Skin epidermis (tissue), 12 donors: ENCODE data around the gene PTPRT.

ENCODE experiments used
- H3K27ac ChIP-seq, 21 experiments: fragments of 200-600 bp; sonication (generic) in 11 of 21; one replicate each; pipeline ENCODE4 v1.5.0; 2020; ENCODE audit warnings: mild to moderate bottlenecking in 3 of 21, inconsistent platforms in 2 of 21, moderate library complexity in 2 of 21
- H3K4me3 ChIP-seq, 7 experiments: fragments of 200-600 bp; sonication (generic) in 2 of 7; one replicate each; pipeline ENCODE4 v1.5.0; 2020; ENCODE audit warnings: inconsistent platforms in 2 of 7, mild to moderate bottlenecking in 2 of 7, moderate library complexity in 1 of 7

PTPRT gene

DNA sequence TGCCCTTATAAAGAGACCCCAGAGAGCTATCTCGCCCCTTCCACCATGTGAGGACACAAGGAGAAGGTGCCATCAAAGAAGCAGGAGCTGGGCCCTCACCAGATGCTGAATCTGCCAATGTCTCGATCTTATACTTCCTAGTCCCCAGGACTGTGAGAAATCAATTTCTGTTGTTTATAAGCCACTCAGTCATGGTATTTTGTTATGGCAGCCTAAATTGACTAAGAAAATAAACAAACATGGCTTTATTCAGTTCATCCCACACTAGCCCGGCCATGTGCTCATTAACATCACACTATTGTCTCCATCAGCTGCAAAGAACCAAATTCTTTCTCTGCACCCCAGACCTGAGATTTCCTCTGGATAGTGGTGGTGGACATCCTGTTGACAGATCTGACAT lies 302.4 kb downstream of the PTPRT start:
- H3K27ac ChIP-seq: no peak overlapping the region
- no peak overlapping the region for H3K4me3 ChIP-seq

DNA sequence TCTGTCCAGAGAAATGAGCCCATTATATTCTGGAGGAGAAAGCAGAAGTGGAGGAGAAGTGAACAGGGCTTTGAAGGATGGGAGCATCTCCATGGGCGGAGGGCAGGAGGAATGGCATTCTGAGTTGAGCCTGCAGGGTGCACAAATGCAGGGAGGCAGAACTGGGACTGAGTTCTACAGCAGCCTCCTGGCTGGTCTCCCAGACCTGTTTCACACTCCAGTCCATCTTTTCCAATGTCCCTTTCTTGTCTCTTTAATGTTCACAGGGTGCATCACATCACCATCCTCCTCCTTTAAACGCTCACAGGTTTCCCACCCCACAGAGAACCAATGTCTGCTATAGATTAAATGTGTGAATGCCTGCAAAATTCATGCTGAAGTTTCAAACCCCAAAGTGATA lies 302.9 kb downstream of the PTPRT start:
- H3K27ac ChIP-seq: no peak overlapping the region
- no peak overlapping the region for H3K4me3 ChIP-seq

DNA sequence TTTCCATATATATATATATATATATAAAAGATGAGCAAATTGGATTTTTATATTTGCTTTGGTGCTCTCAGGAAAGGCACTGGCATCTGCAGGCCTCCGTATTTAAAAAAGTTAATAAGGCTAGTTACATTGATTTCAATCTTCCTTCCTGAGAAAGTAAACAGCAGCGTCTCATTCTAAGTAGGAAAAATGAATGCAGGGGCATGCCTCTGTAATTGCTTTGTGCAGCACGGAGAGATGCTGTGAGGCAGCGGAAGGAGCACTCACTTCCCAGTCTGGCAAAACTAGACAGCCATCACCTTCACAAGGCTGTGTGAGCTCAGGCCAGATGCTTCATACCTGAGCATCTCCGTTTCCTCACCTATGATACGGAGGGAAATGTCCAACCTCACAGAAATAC lies 303.7 kb downstream of the PTPRT start:
- H3K4me3 ChIP-seq: no peak overlapping the region
- H3K27ac ChIP-seq: no peak overlapping the region

DNA sequence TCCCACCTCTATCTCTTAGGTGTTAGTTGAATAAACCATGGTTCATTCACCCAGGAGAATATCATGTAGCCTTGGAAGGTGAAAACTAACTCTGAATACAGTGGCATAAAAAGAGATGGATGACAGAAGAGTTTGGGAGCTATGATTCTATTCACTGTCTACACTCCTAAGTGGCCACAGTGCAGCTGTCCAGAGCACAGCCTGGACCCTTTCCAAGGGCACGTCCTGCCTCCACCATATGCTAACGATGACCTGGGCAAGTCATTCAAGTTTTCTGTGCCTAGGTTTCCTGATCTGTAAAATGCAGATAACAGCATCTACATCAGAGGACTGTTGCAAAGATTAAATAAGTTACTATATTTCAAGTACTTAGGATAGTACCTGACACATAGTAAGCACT lies 314.1 kb downstream of the PTPRT start:
- Histone ChIP-seq H3K27ac (no peak overlapping the region), H3K4me3 (no peak overlapping the region)

DNA sequence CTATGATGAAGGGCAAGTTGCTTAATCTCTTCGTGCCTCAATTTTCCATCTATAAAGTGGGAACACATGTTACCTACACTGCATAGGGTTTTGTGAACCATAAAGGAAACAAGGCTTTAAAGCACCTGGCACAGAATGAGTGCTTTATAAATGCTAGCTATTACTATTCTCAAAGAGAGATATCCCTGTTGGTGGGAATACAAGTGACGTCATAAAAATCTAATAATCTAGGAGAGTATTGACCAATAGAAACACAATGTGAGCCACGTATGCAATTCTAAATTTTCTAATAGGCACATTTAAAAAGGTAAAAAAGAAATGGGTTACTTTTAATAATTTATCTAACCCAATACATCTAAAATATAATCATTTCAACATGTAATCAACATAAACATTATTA lies 316.4 kb downstream of the PTPRT start:
- Histone ChIP-seq H3K27ac (no peak overlapping the region), H3K4me3 (no peak overlapping the region)

DNA sequence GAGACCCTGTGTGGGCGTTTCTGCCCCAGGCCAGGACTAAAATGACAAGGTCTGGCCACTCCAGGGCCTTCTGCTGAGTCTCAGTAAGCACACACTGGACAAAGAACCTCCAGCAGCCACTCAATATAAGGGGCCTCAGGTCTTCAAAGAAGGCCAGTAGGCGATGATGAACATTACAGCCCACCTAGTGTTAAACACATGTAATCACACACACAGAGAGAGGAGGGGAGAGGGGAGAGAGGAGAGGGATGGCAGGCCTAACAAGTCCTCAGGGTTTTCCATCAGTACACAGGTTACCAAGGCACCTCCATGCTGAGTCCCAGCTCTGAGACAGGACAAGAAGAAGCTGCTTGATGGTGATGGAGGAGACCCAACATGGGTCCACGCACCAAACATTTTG lies 325.6 kb downstream of the PTPRT start:
- Histone ChIP-seq H3K4me3 (no peak overlapping the region), H3K27ac (no peak overlapping the region)

DNA sequence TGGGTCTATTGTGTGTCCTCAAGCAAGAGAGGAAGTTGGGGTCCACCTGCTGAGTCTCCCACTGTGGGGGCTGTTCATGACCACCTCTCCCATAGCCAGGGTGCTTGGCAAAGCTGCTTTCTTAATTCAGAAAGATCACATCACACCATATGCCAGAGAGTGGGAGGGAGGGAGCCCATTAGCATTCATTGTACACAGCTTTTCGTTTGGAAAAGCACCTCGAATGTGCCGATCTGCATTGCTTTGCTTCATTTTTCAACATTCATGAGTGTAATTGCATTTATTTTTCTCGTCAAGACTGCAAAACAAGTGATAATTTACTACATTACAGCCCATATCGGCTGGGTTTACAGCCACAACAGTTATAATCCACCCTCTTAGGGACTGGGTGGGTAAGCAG lies 327.3 kb downstream of the PTPRT start:
- Histone ChIP-seq H3K4me3 (no peak overlapping the region), H3K27ac (no peak overlapping the region)

DNA sequence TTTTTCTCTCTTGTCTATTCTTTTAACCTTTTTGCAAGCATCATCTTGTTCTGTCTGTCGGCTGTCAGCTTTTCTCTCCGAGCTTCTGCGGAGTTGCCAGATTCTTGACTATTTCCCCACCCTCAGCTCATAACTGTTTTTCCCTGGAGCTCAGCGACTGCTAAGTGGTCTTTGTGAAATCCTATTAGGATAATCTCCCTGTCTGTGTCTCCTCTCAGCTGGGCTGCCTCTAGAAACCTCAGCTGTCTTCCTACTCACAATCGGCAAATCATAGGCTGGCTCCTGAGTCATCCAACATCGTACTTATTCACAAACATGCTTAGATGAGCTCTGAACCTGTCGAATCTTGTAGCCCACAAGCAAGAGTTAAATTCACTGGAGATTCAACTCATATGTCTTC lies 332.3 kb downstream of the PTPRT start:
- Histone ChIP-seq H3K27ac (no peak overlapping the region), H3K4me3 (no peak overlapping the region)

DNA sequence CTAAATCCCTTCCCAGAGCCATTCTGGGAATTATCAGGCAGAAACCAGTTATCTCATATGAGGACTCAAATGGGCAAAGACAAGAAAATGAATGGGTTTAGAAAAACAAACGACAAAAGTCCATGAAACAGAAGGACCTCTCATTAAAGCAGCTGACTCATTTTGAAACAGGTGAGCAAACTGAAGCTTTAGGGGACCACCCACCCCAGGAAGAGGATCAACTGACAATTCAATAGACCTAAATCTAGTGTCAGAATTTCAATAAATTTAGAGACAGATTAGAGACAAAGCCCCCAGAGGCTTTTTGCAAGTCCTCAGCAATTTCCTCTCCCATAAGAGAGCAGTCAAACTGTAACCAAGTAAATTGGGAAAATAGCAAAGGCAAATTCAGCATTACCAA lies 333.8 kb downstream of the PTPRT start:
- H3K4me3 ChIP-seq: no peak overlapping the region

DNA sequence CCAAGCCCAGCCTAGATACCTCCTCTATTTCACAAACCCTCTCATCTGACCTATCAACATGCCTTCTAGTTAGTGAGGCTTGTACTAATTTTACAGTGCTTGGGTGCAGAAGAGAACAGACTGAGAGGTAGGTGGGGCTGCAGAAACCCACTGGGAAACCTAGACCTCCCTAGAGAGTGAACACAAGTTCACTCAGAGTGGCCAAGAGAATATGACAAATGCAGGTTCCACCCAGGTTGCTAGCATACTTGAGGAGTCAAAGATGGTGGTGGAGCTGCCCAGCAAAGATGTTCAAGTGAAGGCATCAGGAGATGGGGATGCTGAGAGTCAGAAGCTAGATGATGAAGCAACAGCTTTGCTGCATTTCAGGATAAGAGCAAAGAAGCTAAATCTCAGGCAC lies 337.0 kb downstream of the PTPRT start:
- H3K4me3 ChIP-seq: no peak overlapping the region
- no peak overlapping the region for H3K27ac ChIP-seq

More for the DNA sequence above, 333.8 kb downstream of the PTPRT start:
- no peak overlapping the region for H3K27ac ChIP-seq

DNA sequence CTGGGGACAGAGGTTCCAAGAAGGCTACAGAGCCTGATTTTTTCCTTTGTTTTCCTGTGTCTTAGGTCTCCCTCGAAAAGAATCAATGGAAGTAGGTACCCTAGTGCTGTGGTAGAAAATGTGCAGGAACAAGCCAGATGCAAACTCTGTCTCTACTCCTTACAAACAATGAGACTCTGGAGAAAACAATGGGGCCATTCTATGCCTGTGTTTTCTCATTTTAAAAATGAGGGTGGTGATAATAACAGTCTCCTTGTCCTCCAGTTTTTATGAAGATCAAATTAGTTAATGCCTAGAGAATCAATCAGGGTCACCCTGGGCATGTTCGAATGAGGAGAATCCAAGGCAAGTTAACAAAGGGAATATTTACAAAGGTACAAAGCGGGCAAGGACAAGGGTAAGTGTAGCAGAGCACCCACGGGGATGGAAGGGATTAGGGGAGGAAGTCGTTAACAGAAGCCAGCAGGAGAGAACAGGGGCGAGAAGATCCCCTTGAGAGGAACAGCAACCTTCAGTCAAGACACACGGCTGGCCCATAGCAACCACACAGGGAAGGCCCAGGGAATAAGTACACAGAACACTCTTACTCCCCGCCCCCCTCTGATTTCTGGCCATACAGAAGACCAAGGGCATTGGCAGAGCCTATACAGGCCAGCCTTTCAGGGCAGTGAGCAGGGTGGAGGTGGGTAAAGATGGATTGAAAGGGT lies 342.8 kb downstream of the PTPRT start:
- no peak overlapping the region for H3K4me3 ChIP-seq

DNA sequence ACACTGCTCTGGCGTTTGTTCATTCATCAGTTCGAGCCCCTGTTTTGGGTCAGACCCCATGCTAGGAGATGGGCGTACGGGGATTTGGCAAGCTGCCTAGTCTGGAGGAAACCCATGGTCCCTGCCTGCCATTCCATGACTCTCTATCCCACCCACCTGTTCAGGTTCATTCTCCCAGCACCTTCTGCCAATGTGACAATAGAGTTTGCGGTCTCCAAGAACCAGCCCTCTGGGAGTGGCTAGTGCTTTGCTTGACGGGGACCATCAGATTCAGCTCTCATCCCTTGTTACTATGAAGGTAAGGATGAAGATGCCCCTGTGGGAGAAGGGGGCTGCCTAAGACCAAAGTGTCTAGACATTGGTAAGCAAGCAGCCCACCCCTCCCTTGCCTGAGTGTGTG lies 345.0 kb downstream of the PTPRT start:
- Histone ChIP-seq H3K27ac (no peak overlapping the region), H3K4me3 (no peak overlapping the region)

More for the DNA sequence above, 342.8 kb downstream of the PTPRT start:
- no peak overlapping the region for H3K27ac ChIP-seq

DNA sequence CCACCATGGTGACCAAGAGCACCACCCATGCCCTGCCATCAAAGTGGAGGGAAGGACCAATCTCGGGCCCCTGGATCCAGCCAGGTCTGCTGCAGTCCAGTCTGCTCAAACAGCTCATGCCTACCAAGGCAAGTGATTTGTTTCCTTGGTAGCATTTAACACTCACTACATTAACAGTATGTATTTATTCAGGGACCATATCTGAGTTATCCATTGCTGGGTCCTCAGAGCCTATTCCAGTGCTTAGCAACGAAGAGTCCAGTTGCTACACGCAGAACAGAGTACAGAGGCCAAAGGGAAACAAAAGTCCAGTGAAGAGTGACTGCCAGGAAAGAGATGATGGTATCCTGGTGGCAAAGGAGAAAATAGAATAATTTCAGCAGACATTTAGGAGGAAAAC lies 352.2 kb downstream of the PTPRT start:
- H3K4me3 ChIP-seq: no peak overlapping the region
- H3K27ac ChIP-seq: no peak overlapping the region

DNA sequence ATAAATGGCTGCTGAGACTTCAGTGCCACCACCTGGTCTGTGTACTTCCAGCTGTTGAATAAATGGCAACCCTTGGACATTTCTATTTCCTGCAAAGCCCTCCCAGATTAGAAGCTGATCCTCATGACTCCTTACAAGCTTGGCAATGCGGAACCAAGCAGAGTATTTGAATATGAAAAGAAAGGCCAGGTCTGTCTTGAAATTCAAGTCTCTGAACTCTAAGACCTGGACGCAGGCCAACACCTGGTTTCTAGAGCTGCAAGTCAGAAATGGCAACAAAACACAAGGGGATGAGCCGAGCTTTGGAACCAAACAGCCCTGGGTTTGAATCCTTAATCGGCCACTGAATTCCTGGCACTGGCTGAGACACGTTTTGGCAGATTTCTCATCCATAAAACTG lies 353.4 kb downstream of the PTPRT start:
- H3K27ac ChIP-seq: peak overlapping the region in 1 of 21 experiments; percentile 53
- no peak overlapping the region for H3K4me3 ChIP-seq

DNA sequence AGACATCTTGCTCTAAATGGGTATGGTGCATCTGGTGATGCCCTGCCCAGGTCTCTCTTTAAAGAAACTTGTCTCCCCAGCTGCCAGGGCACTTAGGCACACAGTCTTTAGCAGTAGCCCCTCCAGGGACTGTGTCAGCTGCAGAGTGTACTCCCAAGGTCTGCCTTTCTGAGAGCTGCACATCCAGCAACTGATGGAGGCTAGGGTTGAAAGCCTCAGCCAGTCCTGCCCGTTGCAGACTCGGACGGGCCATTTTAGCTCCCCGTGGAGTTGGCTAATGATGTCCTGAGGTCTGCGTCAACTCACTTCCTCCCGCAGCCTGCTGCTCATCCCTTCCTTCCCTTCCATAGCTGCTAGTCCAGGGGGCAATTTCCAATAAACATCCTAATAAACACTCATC lies 381.8 kb downstream of the PTPRT start:
- H3K27ac ChIP-seq: no peak overlapping the region
- no peak overlapping the region for H3K4me3 ChIP-seq

DNA sequence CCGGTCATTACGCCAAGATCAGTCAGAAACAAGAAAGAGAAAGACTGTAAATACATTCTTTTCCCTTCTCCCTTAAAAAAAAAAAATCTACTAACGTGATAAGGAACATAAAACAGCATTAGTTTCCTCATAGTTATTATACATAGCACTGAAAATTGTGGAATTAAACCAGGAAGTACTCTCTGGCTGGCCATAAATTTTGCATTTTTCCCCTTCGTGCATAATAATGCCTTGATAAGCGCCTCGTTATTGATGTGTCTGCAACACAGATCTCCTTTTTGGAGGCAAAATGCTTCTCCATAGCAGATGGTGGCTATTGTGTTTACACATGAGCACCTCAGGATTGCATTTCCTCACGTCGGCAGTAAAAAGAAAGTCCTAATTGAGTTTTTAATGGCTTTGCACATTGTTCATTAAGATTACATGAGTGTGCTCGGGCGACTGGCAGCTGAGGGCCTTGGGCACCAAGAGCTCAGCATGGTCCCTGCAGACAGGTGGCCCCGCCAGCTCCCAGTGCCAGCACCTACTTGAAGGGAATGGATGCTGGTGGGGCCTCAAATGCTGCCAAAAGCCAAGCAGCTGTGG lies 394.5 kb downstream of the PTPRT start:
- no peak overlapping the region for H3K4me3 ChIP-seq

DNA sequence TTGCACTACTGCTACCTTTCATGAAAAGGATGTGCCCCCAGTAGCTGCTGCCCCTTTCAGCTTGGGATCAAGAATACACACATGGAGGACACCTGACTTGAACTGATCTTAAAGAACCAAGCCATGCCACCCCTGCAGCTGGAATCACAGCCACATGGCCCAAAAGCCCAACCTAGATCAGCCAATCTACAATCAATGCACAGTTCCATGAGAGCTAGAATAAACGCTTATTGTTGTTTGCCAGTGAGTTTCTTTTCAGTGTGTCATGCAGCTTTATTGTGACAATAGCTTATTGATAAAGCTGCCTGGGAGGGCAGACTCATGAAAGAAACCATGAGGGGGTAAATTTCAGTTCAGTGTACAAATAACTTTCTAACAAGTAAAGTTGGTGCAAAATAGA lies 397.7 kb downstream of the PTPRT start:
- Histone ChIP-seq H3K27ac (no peak overlapping the region), H3K4me3 (no peak overlapping the region)

More for the DNA sequence above, 394.5 kb downstream of the PTPRT start:
- H3K27ac ChIP-seq: no peak overlapping the region

DNA sequence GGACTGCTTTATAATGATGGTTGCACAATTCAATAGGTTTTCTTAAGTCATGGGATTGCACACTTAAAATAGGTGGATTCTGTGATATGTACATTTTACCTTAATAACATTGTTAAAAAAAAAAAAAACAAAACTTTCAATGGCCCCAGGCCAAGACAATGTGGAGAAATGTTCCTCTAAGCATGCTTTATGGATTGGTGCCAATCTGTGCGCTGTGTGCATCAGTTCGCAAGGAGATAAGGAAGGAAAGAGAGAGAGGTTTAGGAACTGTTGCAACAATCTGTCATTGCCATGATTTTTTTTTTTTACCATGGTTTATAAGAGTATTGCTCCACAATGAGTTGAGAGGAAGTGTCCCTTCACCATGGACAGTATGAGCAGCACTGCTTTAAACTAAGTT lies 399.6 kb downstream of the PTPRT start:
- H3K4me3 ChIP-seq: no peak overlapping the region
- no peak overlapping the region for H3K27ac ChIP-seq

DNA sequence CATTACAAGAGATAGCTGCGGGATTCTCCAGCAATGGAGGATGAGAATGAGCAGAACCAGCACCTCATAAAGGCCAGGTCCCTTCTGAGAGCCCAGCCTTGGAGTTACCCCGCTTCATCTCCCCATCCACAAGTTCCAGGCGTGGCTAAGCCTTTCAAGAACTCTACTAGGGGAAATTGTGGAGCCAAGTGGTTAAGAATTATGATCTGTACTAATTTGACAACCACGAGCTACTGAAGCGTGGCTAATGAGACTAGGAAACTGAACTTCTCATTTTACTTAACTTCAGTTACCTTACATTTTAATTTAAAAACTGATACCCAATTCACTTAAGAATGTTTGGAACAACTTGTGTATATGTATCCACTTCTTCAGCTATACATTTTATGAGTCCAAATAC lies 401.0 kb downstream of the PTPRT start:
- H3K27ac ChIP-seq: no peak overlapping the region

DNA sequence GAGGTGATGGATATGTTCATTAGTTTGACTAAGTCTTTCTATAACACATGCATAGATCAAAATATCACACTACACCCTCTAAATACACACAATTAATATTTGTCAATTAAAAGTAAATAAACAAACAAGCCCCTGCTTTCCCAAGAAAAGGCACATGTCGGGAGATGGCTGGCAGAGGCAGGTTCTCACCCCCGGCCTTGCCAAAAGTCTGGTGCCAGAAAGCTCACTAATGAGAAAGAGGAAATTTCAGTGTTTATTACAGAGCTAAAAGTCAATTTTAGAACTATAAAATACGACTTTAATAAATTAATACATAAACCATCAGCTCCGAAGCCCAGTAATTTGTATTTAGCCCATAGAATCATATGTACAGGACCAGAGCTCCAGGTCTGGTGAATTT lies 404.7 kb downstream of the PTPRT start:
- Histone ChIP-seq H3K27ac (no peak overlapping the region), H3K4me3 (no peak overlapping the region)

More for the DNA sequence above, 401.0 kb downstream of the PTPRT start:
- no peak overlapping the region for H3K4me3 ChIP-seq

DNA sequence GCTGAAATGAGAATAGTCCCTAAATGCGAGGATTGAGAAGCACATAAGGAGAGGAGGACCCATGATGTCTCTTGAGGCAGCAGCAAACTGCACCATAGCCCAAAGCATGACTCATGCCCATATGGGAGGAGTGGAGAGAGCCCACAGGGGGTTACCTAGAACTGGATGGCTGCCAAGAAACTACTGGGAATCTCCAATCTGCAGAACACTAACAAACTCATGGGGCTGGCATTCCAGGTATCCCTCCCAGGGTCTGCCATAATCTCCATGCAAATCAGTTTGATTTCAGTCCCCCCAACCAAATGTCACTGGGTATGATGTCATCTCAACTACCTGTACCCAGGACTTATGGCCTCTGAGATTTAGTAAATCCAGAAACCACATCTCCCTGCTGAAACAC lies 410.5 kb downstream of the PTPRT start:
- H3K4me3 ChIP-seq: no peak overlapping the region

DNA sequence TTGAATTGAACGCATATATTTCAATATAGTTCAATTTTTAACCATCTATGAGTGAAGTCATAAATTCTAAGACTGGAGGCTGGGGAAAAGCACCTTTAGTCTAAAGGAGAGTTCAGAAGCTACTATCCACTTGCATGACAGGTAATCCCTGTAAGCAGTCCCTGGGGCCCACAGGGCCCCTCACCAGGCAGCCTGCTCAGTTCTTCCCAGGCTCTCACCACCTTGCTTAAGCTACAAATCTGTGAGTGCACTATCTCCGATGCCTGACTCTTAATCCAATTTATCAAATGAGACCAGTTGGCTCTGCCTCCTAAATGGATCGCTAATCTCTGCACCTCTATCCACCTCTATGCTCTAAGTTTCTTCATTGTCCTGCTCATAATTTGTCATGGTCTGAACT lies 413.8 kb downstream of the PTPRT start:
- H3K27ac ChIP-seq: no peak overlapping the region
- H3K4me3 ChIP-seq: no peak overlapping the region

More for the DNA sequence above, 410.5 kb downstream of the PTPRT start:
- no peak overlapping the region for H3K27ac ChIP-seq
